AG10803 (cell line): ENCODE results near the gene TMED10.

ENCODE experiments used
- DNase-seq: peaks from one replicate; pipeline ENCODE4 v3.0.0; 2010; ENCODE audit warnings: low read depth
- H3K4me3 ChIP-seq: 2 replicates; pipeline ENCODE4 v1.5.1; 2011; ENCODE audit warnings: mild to moderate bottlenecking, low read length, control low read depth
- CTCF ChIP-seq: conservative IDR thresholded peaks from 2 replicates; pipeline ENCODE4 v1.5.1; 2011; ENCODE audit warnings: mild to moderate bottlenecking, low read length, control low read depth, inconsistent platforms

Gene TMED10

GRCh38 chr14:75205591-75205990 is 29.2 kb upstream of the TMED10 start:
- peak; percentile 48 for DNase-seq
- TF ChIP-seq CTCF = no peak

GRCh38 chr14:75204116-75204515 is 27.7 kb upstream of the TMED10 start:
- no peak overlapping the region for H3K4me3 ChIP-seq
- TF ChIP-seq CTCF = no peak
- peak; percentile 33 for DNase-seq

More at GRCh38 chr14:75205591-75205990, 29.2 kb upstream of the TMED10 start:
- H3K4me3 ChIP-seq = no peak overlapping the region

- TF ChIP-seq CTCF = no peak
- no peak overlapping the region for H3K4me3 ChIP-seq
- DNase-seq = no peak
Observed at GRCh38 chr14:75202657-75203056, 26.2 kb upstream of the TMED10 start.

- H3K4me3 ChIP-seq = no peak overlapping the region
- no peak for DNase-seq
- TF ChIP-seq CTCF = no peak
Observed at GRCh38 chr14:75201087-75201486, 24.7 kb upstream of the TMED10 start.

GRCh38 chr14:75200451-75200850 is 24.0 kb upstream of the TMED10 start:
- no peak for TF ChIP-seq CTCF
- DNase-seq = no peak
- H3K4me3 ChIP-seq = no peak overlapping the region

- peak; percentile 28 for DNase-seq
- TF ChIP-seq CTCF = no peak
Observed at GRCh38 chr14:75198291-75198933, 22.0 kb upstream of the TMED10 start.

GRCh38 chr14:75197338-75197737 is 20.9 kb upstream of the TMED10 start:
- no peak overlapping the region for H3K4me3 ChIP-seq
- no peak for DNase-seq
- TF ChIP-seq CTCF = no peak

More at GRCh38 chr14:75198291-75198933, 22.0 kb upstream of the TMED10 start:
- H3K4me3 ChIP-seq = no peak overlapping the region
